Smooth muscle cell (in vitro differentiated cells): Measurements from ENCODE around the gene KLHL24. TPM values are rescaled to one million over a fixed set of nuclear protein-coding genes. Genes with fewer than 3 reads are reported as not detected.

Source experiments
- DNase-seq: peaks from one replicate; lab custom pipeline; 2025; ENCODE audit not compliant: unreplicated experiment; lab: John Stamatoyannopoulos, UW
- H2AFZ ChIP-seq: fragments of 200-600 bp; sonication (generic); 2 replicates; pipeline ENCODE4 v1.6.0; 2016; ENCODE audit warnings: antibody characterized with exemption, low read depth, mild to moderate bottlenecking
- H3F3A ChIP-seq: fragments of 200-600 bp; sonication (generic); 2 replicates; pipeline ENCODE4 v1.6.0; 2017; ENCODE audit warnings: antibody characterized with exemption, low read depth
- H3K27ac ChIP-seq: fragments of 200-600 bp; sonication (generic); 2 replicates; pipeline ENCODE4 v1.5.1; 2016; ENCODE audit warnings: low read depth, mild to moderate bottlenecking
- H3K27me3 ChIP-seq: fragments of 200-600 bp; sonication (generic); 2 replicates; pipeline ENCODE4 v1.6.1; 2016; ENCODE audit warnings: low read depth, mild to moderate bottlenecking
- H3K36me3 ChIP-seq: fragments of 200-600 bp; sonication (generic); 2 replicates; pipeline ENCODE4 v1.5.1; 2016; ENCODE audit warnings: low read depth
- H3K4me1 ChIP-seq: fragments of 200-600 bp; sonication (generic); 2 replicates; pipeline ENCODE4 v1.5.1; 2016; ENCODE audit warnings: low read depth
- H3K4me2 ChIP-seq: fragments of 200-600 bp; sonication (generic); 2 replicates; pipeline ENCODE4 v1.6.0; 2016; ENCODE audit warnings: mild to moderate bottlenecking
- H3K4me3 ChIP-seq: fragments of 200-600 bp; sonication (generic); 2 replicates; pipeline ENCODE4 v1.5.1; 2016; ENCODE audit warnings: mild to moderate bottlenecking
- H3K79me2 ChIP-seq: fragments of 200-600 bp; sonication (generic); 2 replicates; pipeline ENCODE4 v1.6.0; 2016; ENCODE audit warnings: low read depth, mild to moderate bottlenecking
- H3K9ac ChIP-seq: fragments of 200-600 bp; sonication (generic); 2 replicates; pipeline ENCODE4 v1.6.0; 2016; ENCODE audit warnings: low read depth
- H3K9me3 ChIP-seq: fragments of 200-600 bp; sonication (generic); replicated peaks from 2 replicates; pipeline ENCODE4 v1.5.1; 2016; ENCODE audit warnings: low read depth
- H4K20me1 ChIP-seq: fragments of 200-600 bp; sonication (generic); 2 replicates; pipeline ENCODE4 v1.6.0; 2016; ENCODE audit warnings: low read depth
- CTCF ChIP-seq: fragments of 200-600 bp; sonication (generic); IDR thresholded peaks from 2 replicates; pipeline ENCODE4 v1.5.1; 2017; ENCODE audit warnings: borderline replicate concordance, mild to moderate bottlenecking, antibody characterized with exemption; ENCODE audit not compliant: insufficient read depth, poor library complexity, severe bottlenecking
- WGBS: methylation state at CpG from one replicate; pipeline ENCODE4 v1.1.7; 2016; ENCODE audit warnings: low lambda C conversion rate; 5-methylcytosine and 5-hydroxymethylcytosine counted together
- polyA plus RNA-seq: library from polyadenylated mRNA; unstranded; fragments of >200 nt; fragmentation: Nextera tagmentation; extraction: Ambion mirVana; gene quantifications from 2 replicates; pipeline ENCODE4 v1.2.1, GENCODE V29; 2016
- total RNA-seq: library from RNA; depleted of rRNA; stranded (reverse); fragments of >200 nt; gene quantifications from 2 replicates; pipeline ENCODE4 v1.2.3, GENCODE V29; 2014

Gene KLHL24
- total and polyA plus RNA-seq, 2 experiments from 2014 or later = 11.0 to 71.5 TPM

GRCh38 chr3:183733553-183733952, 98.1 kb downstream of the KLHL24 start:
- H3K27ac ChIP-seq = no peak overlapping the region
- H3K4me2 ChIP-seq = no peak overlapping the region
- peaks cover 13% of the 10 kb centered on the region for H3K36me3 ChIP-seq
- DNase-seq = no peak
- H2AFZ ChIP-seq = no peak overlapping the region
- no peaks in the 10 kb centered on the region for H3K9me3 ChIP-seq
- no peaks in the 10 kb centered on the region for H3F3A ChIP-seq
- no peak for TF ChIP-seq CTCF
- no peaks in the 10 kb centered on the region for H3K27me3 ChIP-seq
- WGBS = 95% methylated on average over 7 of the region's 7 CpGs
- no peak overlapping the region for H3K9ac ChIP-seq
- peaks cover 4% of the 10 kb centered on the region for H3K79me2 ChIP-seq
- H4K20me1 ChIP-seq = peaks cover 24% of the 10 kb centered on the region
- no peaks in the 10 kb centered on the region for H3K4me1 ChIP-seq
- no peak overlapping the region for H3K4me3 ChIP-seq

Other genes with a start within 250 kb of the KLHL24 start
- 0.09 and 0.22 TPM in 2 replicates for gene MCF2L2, start 207.0 kb upstream of the KLHL24 start, total RNA-seq
- gene MCF2L2, start 207.0 kb upstream of the KLHL24 start, polyA plus RNA-seq = 0.44 TPM in 1 of 2 replicates, not detected in the other
- gene KLHL6, start 79.9 kb upstream of the KLHL24 start, total RNA-seq = 0.22 and 0.40 TPM in 2 replicates
- gene KLHL6, start 79.9 kb upstream of the KLHL24 start, polyA plus RNA-seq = not detected in 2 replicates
- gene YEATS2, start 62.2 kb downstream of the KLHL24 start, total RNA-seq = 30.4 and 56.0 TPM in 2 replicates
- gene YEATS2, start 62.2 kb downstream of the KLHL24 start, polyA plus RNA-seq = 19.9 and 22.3 TPM in 2 replicates
- 2.4 TPM in 1 of 2 replicates, not detected in the other for gene MAP6D1, start 190.0 kb downstream of the KLHL24 start, total RNA-seq
- 3.8 and 5.4 TPM in 2 replicates for gene MAP6D1, start 190.0 kb downstream of the KLHL24 start, polyA plus RNA-seq
- 47.6 and 53.7 TPM in 2 replicates for gene PARL, start 249.3 kb downstream of the KLHL24 start, total RNA-seq
- gene PARL, start 249.3 kb downstream of the KLHL24 start, polyA plus RNA-seq = 79.3 and 79.6 TPM in 2 replicates